MV-4-11 (cell line): Measurements from ENCODE around the gene PDE2A.
A peak's percentile ranks its signal among the peaks of the same experiment; 100 is the strongest.

ENCODE experiments used
- DNase-seq: peaks from one replicate; lab custom pipeline; 2025; lab: John Stamatoyannopoulos, UW

Gene PDE2A

GRCh38 chr11:72704028-72704782, 30.0 kb upstream of the PDE2A start:
- DNase-seq, result no peak

GRCh38 chr11:72703267-72704008, 29.2 kb upstream of the PDE2A start:
- DNase-seq, result no peak

- no peak for DNase-seq
Measured at GRCh38 chr11:72702577-72703241, 28.5 kb upstream of the PDE2A start.

GRCh38 chr11:72702096-72702495, 27.9 kb upstream of the PDE2A start:
- no peak for DNase-seq

- no peak for DNase-seq
Measured at GRCh38 chr11:72701466-72701865, 27.2 kb upstream of the PDE2A start.

- no peak for DNase-seq
Measured at GRCh38 chr11:72700146-72700545, 25.9 kb upstream of the PDE2A start.

GRCh38 chr11:72697814-72698213, 23.6 kb upstream of the PDE2A start:
- no peak for DNase-seq

GRCh38 chr11:72696866-72697700, 22.9 kb upstream of the PDE2A start:
- DNase-seq, result no peak

- no peak for DNase-seq
Measured at GRCh38 chr11:72695354-72695753, 21.1 kb upstream of the PDE2A start.

- DNase-seq, result no peak
Measured at GRCh38 chr11:72693271-72693968, 19.2 kb upstream of the PDE2A start.

- DNase-seq, result no peak
Measured at GRCh38 chr11:72692498-72693237, 18.4 kb upstream of the PDE2A start.

- no peak for DNase-seq
Measured at GRCh38 chr11:72690166-72690565, 15.9 kb upstream of the PDE2A start.

GRCh38 chr11:72688929-72689328, 14.7 kb upstream of the PDE2A start:
- DNase-seq, result no peak

- DNase-seq, result no peak
Measured at GRCh38 chr11:72688486-72688885, 14.3 kb upstream of the PDE2A start.

GRCh38 chr11:72687326-72687725, 13.1 kb upstream of the PDE2A start:
- no peak for DNase-seq

- no peak for DNase-seq
Measured at GRCh38 chr11:72686639-72687220, 12.5 kb upstream of the PDE2A start.

GRCh38 chr11:72685560-72686480, 11.6 kb upstream of the PDE2A start:
- DNase-seq, result peak; percentile 8

GRCh38 chr11:72684236-72684912, 10.2 kb upstream of the PDE2A start:
- peak; percentile 31 for DNase-seq

- peak; percentile 5 for DNase-seq
Measured at GRCh38 chr11:72683782-72684200, 9.6 kb upstream of the PDE2A start.
